HL-60/S4 treated with retinoic acid at 250 ng/mL for 4 days and 3 days (cell line): ENCODE measurements around the gene SNRNP27.

ENCODE experiments used
- in situ Hi-C: fragments of 300-500 bp; cut with MboI; formaldehyde crosslinking; loops from 2 replicates; pipeline ENCODE4 v1.7.0; 2022; ENCODE audit warnings: low sequenced_read_pairs

Gene SNRNP27

DNA sequence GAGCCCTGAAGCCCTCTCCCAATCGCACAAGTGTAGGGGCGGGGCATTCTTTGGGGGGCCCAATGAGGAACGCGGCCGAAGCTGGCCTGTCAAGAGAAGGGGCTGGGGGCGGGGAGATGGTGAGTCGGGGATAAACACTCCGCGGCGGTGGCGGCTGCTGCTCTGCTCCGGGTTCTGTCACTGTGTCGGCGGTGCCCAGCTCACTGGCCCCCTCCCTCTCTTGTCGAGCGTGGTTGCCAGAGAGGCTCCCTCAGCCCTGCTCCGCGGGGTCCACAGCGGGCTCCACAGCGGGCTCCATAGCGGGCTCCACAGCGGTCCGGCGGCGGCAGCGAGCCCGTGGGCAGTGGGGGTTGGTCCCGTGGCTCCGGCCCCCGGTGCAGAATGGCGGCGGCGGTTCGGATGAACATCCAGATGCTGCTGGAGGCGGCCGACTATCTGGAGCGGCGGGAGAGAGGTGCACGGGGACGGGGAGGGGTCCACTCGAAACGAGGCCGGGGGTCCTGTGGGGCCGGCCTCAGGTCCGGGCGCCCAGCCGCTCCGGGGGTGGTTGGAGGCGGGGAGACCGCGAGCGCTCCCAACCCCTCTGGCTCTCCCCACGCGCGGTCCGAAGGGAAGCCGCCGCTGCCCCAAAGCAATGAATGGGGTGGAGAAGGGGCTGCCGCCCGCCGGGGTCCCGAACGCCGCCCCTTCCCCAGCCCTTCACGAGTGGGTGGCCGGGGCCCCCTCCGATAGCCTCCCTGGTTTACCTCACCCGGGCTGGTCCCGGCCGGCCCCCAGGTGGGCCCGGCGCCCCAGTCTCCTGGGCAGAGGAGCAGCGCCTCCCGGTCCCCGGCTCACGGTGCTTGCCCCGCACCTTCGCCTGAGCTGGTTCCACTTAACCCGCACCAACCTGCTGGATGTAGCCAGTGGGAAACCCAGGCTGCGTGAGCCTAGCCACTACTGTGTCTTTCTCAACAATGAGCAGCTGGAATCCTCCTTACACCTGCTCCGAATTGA, 21.5 kb downstream of the SNRNP27 start, which contains the start of gene MXD1:
MXD1 (plus strand) TSS at position 160 of the 996 bp plus-strand sequence; CDS start at position 382, 222 bp downstream.
- in situ Hi-C loops: loop anchor here (10.0 to 25.0 kb wide), 4 partner anchors 150 to 722 kb away; partner anchors contain the start of gene SNRPG

DNA sequence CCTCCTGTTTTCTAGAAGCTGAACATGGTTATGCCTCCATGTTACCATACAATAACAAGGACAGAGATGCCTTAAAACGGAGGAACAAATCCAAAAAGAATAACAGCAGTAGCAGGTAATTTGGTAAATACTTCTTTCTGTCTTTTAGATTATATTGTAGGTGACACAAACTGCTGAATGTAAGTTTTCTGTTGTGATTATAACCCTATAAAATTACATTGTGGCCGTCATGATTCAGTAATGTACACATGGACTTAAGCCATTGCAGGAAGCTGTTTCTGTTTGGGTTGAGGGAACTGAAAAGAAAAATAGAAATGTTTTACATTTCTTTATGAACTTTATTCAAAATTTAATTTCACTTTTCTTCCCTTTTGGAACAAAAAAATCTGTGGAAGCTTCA, 22.4 kb downstream of the SNRNP27 start:
- in situ Hi-C loops: loop anchor here (10.0 to 25.0 kb wide), 4 partner anchors 149 to 721 kb away; partner anchors contain the start of gene SNRPG

DNA sequence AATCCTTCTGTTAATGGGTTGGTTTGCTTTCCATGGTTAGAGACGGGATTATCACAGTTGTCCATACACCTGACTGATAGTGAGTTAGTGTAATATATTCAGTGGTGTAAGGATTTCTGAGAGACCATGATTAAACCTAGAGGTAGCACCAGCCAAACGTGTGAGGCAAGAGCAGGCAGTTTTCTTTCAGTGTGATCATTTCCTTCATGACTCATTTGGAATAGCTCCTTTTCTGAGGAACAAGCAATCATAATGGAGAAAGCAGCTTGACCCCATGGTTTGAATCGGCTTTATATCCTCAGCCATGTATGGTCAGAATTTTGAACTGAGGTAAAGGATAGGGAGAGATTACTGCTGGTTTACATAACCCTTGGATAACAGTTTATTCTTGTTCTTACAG, 24.1 kb downstream of the SNRNP27 start:
- in situ Hi-C loops: loop anchor here (10.0 to 25.0 kb wide), 4 partner anchors 147 to 719 kb away; partner anchors contain the start of gene SNRPG

DNA sequence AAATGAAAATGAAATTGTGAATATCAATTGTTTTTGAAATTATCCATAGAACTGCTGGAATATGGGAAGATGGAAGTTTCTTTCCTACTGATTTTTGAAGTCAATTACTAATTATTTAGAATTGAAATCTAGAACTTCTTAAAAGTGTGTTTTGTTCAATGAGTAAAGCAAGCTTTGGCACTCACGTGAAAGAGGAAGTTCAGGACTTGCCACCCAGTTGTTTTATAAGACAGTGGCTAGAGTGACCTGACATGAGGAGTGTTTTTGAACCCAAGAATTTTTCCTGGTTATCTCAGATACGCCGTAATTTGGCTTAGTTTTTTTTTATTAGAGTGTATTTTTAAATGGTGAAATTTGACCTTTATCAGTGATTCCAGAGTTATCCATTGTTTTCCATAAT, 24.6 kb downstream of the SNRNP27 start:
- in situ Hi-C loops: loop anchor here (10.0 to 25.0 kb wide), 4 partner anchors 146 to 719 kb away; partner anchors contain the start of gene SNRPG

DNA sequence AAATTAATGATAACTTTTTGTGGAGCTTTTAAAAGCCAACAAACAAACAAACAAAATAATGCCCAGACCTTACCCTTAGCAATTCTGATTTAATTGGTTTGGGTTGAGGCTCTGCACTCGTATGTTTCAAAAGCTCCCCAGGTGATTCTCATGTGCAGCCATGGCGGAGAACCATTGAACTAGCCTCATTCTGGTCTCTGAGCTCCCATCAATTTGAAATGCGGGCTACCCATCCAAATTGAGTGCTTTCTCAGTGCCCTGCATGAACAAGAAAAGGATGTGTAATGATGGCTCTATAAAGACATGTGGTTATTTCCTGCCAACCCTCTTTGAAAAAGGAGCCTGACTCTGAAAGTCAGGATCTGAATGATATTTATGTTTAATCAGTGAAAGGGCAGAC, 29.4 kb downstream of the SNRNP27 start:
- in situ Hi-C loops: loop anchor here (25.0 kb wide), 2 partner anchors 364 to 714 kb away; partner anchors contain the start of gene SNRPG

DNA sequence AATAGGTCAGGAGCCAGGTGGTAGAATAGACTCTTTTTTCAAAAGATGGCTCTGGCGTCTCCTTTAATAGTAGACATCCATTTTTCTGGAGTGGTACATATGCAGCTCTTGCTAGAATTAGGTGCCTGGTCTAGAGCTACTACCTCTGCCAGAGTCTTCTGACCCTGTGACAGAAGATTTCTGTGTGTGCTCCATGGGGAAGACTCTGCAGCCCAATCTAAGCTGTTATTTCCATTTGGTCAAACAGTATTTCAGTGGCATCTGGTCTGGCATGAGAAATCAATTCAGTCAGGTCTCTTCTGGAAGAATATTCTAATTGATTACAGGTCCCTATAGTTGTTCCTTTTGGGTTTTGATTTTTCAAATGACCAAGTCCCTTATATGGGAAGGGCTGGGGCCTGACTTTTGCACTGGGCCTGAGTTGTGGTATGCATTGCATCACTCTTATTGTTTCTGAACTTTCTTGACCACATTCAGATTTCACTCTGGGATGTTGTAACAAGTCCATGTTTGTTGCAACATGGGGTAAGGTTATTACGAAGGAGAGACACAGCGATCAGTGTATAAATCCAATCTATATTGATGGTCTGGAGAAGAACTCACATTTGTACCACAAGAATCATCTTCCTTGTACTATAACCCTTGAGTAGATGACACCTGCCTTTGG, 33.2 kb downstream of the SNRNP27 start:
- in situ Hi-C loops: no loop called here

DNA sequence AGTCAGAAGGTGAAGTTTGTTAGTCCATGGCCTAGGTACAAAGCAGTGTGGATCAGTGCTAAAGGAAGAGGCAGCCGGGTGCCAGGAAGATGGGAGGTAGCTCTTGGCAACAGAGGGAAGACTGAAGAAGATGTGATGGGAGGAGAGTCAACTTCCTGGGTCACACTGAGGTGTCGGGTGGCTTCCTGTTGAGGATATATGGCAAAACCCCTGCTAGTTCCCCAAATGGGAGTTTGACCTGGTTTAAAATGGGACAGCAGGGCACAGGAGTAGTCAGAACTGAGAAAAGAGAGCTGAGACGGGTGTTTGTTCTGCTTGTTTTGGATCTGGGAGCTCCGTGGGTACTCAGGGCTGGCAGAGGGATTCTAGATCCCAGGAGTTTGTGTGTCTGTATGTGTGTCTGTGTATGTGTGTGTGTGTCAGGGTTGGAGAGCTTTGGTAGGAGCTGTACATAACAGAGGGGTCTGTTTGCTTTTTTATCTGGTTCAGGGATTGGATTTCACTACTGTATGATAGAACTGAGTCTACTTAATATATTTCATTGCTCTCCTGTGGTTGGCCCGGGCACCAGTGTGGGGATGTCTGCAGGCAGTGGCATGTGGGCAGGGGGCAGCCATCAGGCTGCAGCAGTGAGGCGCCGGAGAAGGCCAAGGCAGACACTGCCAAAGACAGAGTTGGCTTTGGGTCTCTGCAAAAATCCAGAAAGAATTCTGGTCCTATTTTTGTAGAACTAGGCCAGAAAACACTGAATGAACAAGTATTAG, 38.3 kb downstream of the SNRNP27 start:
- in situ Hi-C loops: no loop called here

DNA sequence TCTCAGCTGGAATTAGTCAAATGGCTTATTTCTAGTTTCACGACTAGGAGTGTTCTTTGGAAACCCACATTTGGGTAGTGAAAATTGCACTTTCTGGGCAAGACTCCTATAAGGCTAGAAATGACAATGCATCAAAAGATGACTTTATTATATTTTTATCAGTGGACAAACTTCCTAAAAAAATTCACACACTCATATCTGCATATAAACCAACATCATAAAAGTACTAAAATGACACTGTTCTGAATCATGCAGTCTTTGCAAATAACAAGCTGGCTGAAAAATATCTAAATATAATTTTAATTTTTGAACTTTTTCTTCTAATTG, 38.8 kb downstream of the SNRNP27 start:
- in situ Hi-C loops: no loop called here

DNA sequence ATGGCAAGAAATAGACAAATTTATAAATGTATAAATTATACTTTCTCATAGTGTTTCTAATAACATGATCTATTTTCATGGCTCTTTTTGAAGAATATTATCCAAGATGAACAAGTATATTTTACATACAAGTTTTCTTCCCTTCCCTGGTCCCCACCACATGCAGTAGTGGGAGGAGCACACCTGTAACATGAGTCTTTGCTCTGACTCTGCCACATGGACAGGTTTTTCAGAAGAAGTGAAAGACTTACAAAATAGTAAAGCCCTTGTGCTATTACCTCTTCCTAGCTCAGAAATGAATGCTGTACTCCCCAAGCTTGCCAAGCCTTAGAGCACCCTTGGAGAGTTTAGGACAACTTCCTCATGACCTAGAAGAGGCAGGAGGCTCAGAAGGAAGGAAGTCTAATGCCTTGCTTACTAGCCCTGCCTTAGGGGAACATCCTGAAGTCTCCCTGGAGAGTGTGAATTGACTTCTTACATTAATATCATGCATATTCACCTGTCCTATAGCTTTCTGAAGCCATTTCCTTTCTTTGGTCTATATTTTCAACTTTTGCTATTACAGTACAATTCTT, 39.6 kb downstream of the SNRNP27 start:
- in situ Hi-C loops: no loop called here

DNA sequence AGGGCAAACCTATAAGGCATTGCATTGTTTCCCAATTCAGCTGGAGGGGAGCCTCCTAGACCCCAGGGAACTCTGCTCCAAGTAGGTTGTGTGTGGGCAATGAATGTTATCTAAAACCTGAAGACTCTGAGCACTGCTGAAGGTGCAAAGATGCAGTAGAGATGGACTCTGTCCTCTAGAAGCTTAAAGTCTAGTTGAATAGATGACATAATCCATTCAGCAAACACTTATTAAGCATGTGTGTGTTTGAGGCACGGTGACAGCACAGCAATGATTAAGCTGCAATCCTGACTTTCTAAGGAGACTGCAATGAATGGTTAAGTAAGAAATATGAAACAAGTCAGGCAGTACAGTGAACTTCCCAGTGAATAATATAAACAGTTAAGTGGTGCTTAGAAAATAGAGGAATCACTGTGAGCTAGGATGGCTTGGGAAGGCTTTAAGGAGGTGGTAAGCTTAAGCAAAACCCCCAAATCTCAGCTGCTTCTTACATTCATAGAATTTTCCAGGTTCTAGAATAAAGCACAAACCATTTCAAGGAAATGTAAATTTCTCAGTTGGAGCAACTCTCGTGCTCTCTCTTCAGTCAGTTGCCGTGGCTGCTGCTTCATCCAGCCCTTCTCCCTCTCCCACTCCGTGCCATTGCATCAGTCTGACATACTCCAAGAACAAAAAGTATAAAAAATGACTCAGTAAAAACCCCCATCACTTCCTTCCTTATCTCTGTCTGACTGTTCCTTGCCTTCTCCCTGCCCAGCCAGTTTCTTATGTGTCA, 40.3 kb downstream of the SNRNP27 start:
- in situ Hi-C loops: no loop called here

DNA sequence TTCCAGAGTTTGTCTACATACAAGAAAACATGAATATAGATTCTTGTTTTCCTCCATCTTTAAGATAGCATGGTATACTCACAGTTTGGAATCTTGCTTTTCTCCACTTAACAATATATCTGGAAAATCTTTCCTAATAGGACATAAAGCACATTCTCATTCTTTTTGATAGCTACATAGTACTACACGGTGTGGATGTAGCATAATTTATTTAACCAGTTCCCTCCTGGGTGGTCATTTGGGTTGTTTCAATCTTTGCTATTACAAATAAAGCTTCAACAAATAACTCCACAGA, 40.8 kb downstream of the SNRNP27 start:
- in situ Hi-C loops: no loop called here

DNA sequence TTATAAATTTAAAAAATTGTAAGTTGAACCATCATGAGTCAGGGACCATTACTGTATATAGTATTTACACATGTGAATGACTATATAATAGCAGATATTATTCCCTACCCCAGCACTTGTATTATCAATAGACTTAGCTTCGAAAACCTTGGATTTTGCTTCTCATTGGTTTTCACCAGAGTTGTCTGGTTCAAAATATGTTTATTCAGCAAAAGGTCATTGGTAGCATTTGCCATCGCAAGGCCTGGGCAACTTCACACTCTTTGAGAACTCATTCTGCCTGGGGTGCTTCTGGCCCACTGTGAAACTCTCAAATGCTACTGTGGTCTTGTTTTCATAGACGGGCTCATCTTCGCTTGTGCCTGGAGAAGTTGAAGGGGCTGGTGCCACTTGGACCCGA, 41.3 kb downstream of the SNRNP27 start:
- in situ Hi-C loops: no loop called here

DNA sequence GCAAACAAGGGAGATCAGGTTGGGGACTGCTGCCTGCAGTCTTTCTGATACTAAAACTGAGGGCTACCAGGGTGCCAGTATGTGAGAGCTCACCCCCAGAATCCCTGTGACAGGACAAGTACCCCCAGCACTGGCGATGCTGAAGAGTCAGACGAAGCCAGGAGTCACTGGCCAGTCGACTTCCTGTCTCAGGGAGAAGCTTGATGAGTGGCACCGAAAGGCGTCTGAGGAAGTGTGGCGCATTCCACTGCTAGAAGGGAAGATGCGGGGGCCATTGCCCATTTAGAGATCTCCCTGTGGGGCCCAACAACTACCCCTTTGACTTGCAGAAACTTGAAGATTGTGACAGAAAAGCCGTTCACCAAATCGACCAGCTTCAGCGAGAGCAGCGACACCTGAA, 43.1 kb downstream of the SNRNP27 start:
- in situ Hi-C loops: no loop called here

DNA sequence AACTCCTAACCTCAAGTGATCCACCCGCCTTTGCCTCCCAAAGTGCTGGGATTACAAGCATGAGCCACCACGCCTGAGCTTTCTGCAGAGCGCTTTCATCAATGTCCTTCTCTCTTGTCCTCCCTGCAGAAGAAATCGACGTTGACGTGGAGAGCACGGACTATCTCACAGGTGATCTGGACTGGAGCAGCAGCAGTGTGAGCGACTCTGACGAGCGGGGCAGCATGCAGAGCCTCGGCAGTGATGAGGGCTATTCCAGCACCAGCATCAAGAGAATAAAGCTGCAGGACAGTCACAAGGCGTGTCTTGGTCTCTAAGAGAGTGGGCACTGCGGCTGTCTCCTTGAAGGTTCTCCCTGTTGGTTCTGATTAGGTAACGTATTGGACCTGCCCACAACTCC, 44.2 kb downstream of the SNRNP27 start:
- in situ Hi-C loops: no loop called here

DNA sequence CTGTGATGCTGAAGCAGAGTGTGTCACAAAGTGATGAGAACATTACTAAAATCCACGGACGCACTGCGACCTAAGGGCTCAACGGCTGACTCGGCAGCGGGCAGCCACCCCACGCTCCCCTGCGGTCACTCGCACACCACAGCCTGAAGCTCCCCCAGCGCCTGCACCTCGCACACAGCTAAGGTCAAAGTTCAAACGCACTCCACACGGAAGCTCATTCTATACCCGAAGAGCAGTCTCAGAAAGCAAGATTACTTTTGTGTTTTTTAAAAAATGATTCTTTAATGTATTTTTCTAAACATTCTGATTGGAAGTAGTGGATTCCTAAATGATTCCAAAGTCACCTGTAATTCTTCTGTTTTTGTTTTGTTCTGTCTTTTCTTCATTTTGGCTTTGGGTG, 46.0 kb downstream of the SNRNP27 start:
- in situ Hi-C loops: no loop called here

DNA sequence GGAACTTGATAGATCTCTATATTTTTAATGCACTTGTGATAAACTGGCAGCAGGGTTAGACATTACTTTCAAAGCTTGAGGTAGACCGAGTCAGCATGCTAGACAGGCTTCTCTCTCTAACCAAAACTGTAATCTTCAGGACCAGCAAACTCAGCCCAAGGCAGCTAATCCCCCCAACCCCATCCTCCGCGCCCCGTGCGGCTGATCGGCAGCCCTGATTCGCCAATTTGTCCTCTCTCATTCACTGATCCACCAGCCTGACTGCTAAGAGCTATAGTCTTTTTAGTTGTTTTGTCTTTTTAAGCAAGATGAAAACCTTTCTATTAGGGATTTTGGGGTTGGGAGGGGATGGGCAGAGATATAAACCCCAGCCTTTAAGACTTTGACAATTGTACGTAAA, 46.9 kb downstream of the SNRNP27 start:
- in situ Hi-C loops: no loop called here

DNA sequence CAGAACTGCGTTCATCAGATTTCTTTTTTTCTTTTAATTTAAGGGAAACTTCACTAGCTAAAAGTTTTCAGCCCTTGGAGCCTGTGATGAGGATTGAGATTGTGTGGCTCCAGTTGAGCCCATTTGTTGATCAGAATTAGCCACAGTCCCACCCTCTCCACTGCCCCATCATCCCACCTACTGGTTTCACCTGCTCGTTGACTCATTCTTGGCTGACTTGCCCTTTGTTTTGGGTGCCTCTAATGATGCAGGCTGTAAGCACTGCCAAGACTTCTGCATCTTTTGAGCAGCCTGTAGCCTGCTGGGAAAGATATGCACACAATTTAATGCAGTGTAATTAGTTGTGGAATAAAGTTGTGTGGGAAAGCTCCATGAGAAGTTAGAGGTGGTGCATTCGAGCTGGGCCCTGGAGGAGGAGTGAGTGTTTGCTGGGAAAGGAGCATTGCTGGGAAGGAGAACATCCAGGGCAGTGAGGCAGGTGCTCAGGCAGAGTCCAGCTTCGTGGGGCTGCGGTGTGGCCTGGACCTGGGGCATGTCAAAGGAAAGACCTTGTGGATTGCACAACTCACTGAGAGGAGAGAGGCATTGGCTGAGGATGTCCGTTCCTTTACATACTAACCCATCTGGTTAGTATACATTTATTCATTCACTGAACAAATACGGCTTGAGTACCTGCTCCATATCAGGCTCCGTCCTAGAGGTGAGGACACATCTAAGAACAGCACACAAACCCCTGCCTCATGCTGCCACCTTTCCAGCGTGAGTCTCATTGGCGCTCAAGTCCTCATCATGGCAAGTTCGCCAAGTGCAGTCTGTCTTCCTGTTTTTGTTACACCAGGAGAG, 49.5 kb downstream of the SNRNP27 start:
- in situ Hi-C loops: no loop called here

DNA sequence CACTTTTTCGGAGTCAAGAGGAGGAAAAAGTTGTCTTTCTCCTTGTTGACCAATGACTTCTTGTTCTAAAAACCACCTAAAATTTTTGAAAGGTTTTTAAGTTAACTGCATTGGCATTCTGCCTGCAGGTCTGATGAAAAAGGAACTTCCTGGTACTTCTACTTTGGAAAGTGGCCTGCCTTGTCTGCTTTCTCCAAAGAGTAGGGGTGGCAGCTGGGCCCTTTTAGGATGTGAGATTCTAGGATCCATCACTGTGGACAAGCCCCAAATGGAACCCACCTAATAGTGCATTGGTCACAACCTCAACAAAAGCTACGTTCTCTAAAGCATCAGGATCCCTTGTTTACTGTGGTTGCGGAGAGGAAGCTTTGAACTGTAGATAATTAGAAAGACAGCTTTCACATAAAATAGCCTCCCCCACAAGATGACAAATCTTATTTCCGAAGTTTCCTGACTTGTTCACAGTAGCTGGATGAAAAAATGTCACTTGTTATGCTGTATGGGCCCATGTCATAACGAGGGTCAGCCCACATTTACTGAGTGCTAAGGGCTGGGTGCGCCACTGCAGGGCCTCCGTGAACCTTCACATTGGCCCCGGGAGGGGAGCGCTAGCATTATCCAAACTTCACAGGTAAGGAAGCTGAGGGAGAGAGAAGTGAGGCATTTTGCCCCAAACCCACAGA, 50.2 kb downstream of the SNRNP27 start:
- in situ Hi-C loops: no loop called here

DNA sequence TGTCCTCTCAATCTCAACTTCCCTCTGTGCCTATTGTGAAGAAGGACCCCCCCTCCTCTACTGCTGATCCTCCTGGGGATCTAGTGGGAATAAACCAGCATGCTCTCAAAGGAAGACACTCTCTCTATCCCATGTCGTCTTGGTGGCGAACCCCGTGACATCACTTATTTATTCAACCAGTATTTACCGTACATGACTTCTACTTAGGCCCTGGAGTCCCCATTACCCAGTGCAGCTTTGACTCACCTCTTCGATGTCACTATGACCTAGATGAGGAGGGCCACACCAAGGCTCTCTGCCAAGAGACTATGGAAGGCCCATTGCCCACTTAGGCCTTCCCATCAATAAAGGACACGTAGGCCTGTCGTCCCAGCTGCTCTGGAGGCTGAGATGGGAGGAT, 51.0 kb downstream of the SNRNP27 start:
- in situ Hi-C loops: no loop called here
